Right atrium auricular region (tissue), 2 donors: Measurements from ENCODE around the gene IMPG2. TPM values are rescaled to one million over a fixed set of nuclear protein-coding genes. Genes with fewer than 3 reads are reported as not detected.

Source experiments
- DNase-seq: peaks from one replicate; pipeline ENCODE4 v3.0.0-alpha.2; 2019; ENCODE audit warnings: low spot score
- H3K27ac ChIP-seq, 2 donors: fragments of 200-600 bp; sonication (generic); 1 replicate in 1 of 2; 2 replicates in 1 of 2; pipeline ENCODE4 v1.5.1; 2016 to 2019
- H3K27me3 ChIP-seq, 2 donors: fragments of 200-600 bp; sonication (generic); one replicate each; pipeline versions ENCODE4 v1.5.1 to v1.6.0; 2017 to 2019
- H3K36me3 ChIP-seq: fragments of 200-600 bp; sonication (generic); one replicate; pipeline ENCODE4 v1.5.1; 2016
- H3K4me1 ChIP-seq, 2 donors: fragments of 200-600 bp; sonication (generic); one replicate each; pipeline versions ENCODE4 v1.5.1 to v1.6.0; 2017 to 2019
- H3K4me3 ChIP-seq, 2 donors: fragments of 200-600 bp; sonication (generic); 1 replicate in 1 of 2; 2 replicates in 1 of 2; pipeline ENCODE4 v1.5.1; 2017 to 2019; ENCODE audit warnings: mild to moderate bottlenecking in 1 of 2, moderate library complexity in 1 of 2
- H3K9me3 ChIP-seq, 2 donors: fragments of 200-600 bp; sonication (generic); one replicate each; pipeline ENCODE4 v1.5.1; 2019
- CTCF ChIP-seq, 2 donors: fragments of 200-600 bp; sonication (generic); IDR thresholded peaks; one replicate each; pipeline ENCODE4 v1.5.1; 2019; ENCODE audit warnings: antibody characterized with exemption in 2 of 2
- total RNA-seq, 2 donors: library from RNA; depleted of rRNA; stranded (reverse); fragments of >200 nt; gene quantifications; one replicate each; pipeline ENCODE4 v1.1.0, GENCODE V29; 2016

The IMPG2 gene
- total RNA-seq, 2 donors from 2014 or later, result 0.15 to 0.43 TPM

- Histone ChIP-seq H3K27me3 (no peaks in the 10 kb centered on the region), H3K4me1 (no peaks in the 10 kb centered on the region), H3K9me3 (no peaks in the 10 kb centered on the region), H3K4me3 (no peak overlapping the region), H3K36me3 (no peaks in the 10 kb centered on the region), H3K27ac (no peak overlapping the region)
- DNase-seq, result no peak
- TF ChIP-seq CTCF (IDR thresholded peaks at IDR 0.05), result no peak
Observed at GRCh38 chr3:101202640-101203039, 117.7 kb downstream of the IMPG2 start.

GRCh38 chr3:101200461-101200860 lies 119.9 kb downstream of the IMPG2 start:
- H3K4me1 ChIP-seq, result no peaks in the 10 kb centered on the region
- H3K36me3 ChIP-seq, result no peaks in the 10 kb centered on the region
- DNase-seq, result no peak
- TF ChIP-seq CTCF (IDR thresholded peaks at IDR 0.05), result no peak
- H3K27ac ChIP-seq, result no peak overlapping the region
- no peak overlapping the region for H3K4me3 ChIP-seq
- no peaks in the 10 kb centered on the region for H3K9me3 ChIP-seq
- H3K27me3 ChIP-seq, result no peaks in the 10 kb centered on the region

GRCh38 chr3:101195951-101196713 lies 124.2 kb downstream of the IMPG2 start:
- Histone ChIP-seq H3K27me3 (no peaks in the 10 kb centered on the region), H3K27ac (no peak overlapping the region), H3K4me1 (no peaks in the 10 kb centered on the region), H3K36me3 (no peaks in the 10 kb centered on the region), H3K9me3 (no peaks in the 10 kb centered on the region), H3K4me3 (no peak overlapping the region)
- peak in 1 of 2 donors; percentile 75 for TF ChIP-seq CTCF (IDR thresholded peaks at IDR 0.05)
- DNase-seq, result no peak

GRCh38 chr3:101194392-101194791 lies 126.0 kb downstream of the IMPG2 start:
- H3K36me3 ChIP-seq, result no peaks in the 10 kb centered on the region
- no peak overlapping the region for H3K4me3 ChIP-seq
- H3K27me3 ChIP-seq, result no peaks in the 10 kb centered on the region
- H3K27ac ChIP-seq, result no peak overlapping the region
- no peaks in the 10 kb centered on the region for H3K9me3 ChIP-seq
- H3K4me1 ChIP-seq, result no peaks in the 10 kb centered on the region
- TF ChIP-seq CTCF (IDR thresholded peaks at IDR 0.05), result no peak
- no peak for DNase-seq

GRCh38 chr3:101193957-101194356 lies 126.4 kb downstream of the IMPG2 start:
- Histone ChIP-seq H3K36me3 (no peaks in the 10 kb centered on the region), H3K4me3 (no peak overlapping the region), H3K4me1 (no peaks in the 10 kb centered on the region), H3K27me3 (no peaks in the 10 kb centered on the region), H3K27ac (no peak overlapping the region), H3K9me3 (peaks cover 0 to 1% of the 10 kb centered on the region in 2 donors)
- no peak for TF ChIP-seq CTCF (IDR thresholded peaks at IDR 0.05)
- no peak for DNase-seq

- H3K27me3 ChIP-seq, result no peaks in the 10 kb centered on the region
- H3K9me3 ChIP-seq, result peaks cover 0 to 6% of the 10 kb centered on the region in 2 donors
- DNase-seq, result no peak
- TF ChIP-seq CTCF (IDR thresholded peaks at IDR 0.05), result no peak
- H3K27ac ChIP-seq, result no peak overlapping the region
- no peaks in the 10 kb centered on the region for H3K4me1 ChIP-seq
- no peak overlapping the region for H3K4me3 ChIP-seq
- no peaks in the 10 kb centered on the region for H3K36me3 ChIP-seq
Observed at GRCh38 chr3:101189796-101190195, 130.6 kb downstream of the IMPG2 start.
